HCT116 (cell line): ENCODE results near the gene SEPTIN12.

Experiments used
- CBX3 ChIP-seq: IDR thresholded peaks from 2 replicates; pipeline ENCODE4 v1.6.1; 2012; ENCODE audit warnings: low read depth
- CEBPB ChIP-seq: IDR thresholded peaks from 2 replicates; pipeline ENCODE4 v1.6.1; 2012; ENCODE audit warnings: low read depth
- EZH2 ChIP-seq: fragments of 200-600 bp; sonication (generic); IDR thresholded peaks from 2 replicates; pipeline ENCODE4 v1.6.1; 2017; ENCODE audit warnings: antibody characterized with exemption, mixed run types
- EZH2phosphoT487 ChIP-seq: fragments of 200-600 bp; IDR thresholded peaks from 2 replicates; pipeline ENCODE4 v1.6.1; 2018; ENCODE audit warnings: antibody characterized with exemption, borderline replicate concordance
- JUND ChIP-seq: IDR thresholded peaks from 2 replicates; pipeline ENCODE4 v1.6.1; 2012
- POLR2A ChIP-seq: IDR thresholded peaks from 2 replicates; pipeline ENCODE4 v1.7.0; 2011; ENCODE audit warnings: borderline replicate concordance; ENCODE audit not compliant: insufficient read depth, insufficient read length; ENCODE audit errors: extremely low read depth
- POLR2AphosphoS5 ChIP-seq: IDR thresholded peaks from 2 replicates; pipeline ENCODE4 v1.6.1; 2011; ENCODE audit warnings: mild to moderate bottlenecking, low read depth, low read length, moderate library complexity
- RAD21 ChIP-seq: IDR thresholded peaks from 2 replicates; pipeline ENCODE4 v1.6.1; 2012; ENCODE audit warnings: low read depth, mild to moderate bottlenecking
- YY1 ChIP-seq: IDR thresholded peaks from 2 replicates; pipeline ENCODE4 v1.6.1; 2011; ENCODE audit warnings: low read length, low read depth, moderate library complexity, mild to moderate bottlenecking; ENCODE audit not compliant: insufficient replicate concordance; ENCODE audit errors: extremely low read depth
- TF ChIP-seq, protein P1 (sequence below), 3 experiments: fragments of 200-600 bp in 1 of 3; sonication (generic) in 1 of 3; IDR thresholded peaks in 2 of 3; conservative IDR thresholded peaks in 1 of 3; 2 replicates each; pipeline ENCODE4 v1.5.1; 2012 to 2017; ENCODE audit warnings: low read depth in 2 of 3, low read length in 2 of 3, antibody characterized with exemption in 1 of 3, borderline replicate concordance in 1 of 3, control low read depth in 1 of 3, mild to moderate bottlenecking in 1 of 3, mixed read lengths in 1 of 3, mixed run types in 1 of 3, moderate library complexity in 1 of 3; ENCODE audit not compliant: insufficient read depth in 1 of 3
- TF ChIP-seq, protein P2 (sequence below): IDR thresholded peaks from 2 replicates; pipeline ENCODE4 v1.6.1; 2012

- TF ChIP-seq POLR2AphosphoS5: no peak
- TF ChIP-seq, protein P1, sequence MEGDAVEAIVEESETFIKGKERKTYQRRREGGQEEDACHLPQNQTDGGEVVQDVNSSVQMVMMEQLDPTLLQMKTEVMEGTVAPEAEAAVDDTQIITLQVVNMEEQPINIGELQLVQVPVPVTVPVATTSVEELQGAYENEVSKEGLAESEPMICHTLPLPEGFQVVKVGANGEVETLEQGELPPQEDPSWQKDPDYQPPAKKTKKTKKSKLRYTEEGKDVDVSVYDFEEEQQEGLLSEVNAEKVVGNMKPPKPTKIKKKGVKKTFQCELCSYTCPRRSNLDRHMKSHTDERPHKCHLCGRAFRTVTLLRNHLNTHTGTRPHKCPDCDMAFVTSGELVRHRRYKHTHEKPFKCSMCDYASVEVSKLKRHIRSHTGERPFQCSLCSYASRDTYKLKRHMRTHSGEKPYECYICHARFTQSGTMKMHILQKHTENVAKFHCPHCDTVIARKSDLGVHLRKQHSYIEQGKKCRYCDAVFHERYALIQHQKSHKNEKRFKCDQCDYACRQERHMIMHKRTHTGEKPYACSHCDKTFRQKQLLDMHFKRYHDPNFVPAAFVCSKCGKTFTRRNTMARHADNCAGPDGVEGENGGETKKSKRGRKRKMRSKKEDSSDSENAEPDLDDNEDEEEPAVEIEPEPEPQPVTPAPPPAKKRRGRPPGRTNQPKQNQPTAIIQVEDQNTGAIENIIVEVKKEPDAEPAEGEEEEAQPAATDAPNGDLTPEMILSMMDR (IDR thresholded peaks at IDR 0.05 in 2 of 3, conservative IDR thresholded peaks at IDR 0.05 in 1 of 3; ENCODE audit: borderline replicate concordance in 1 of 3, insufficient read depth in 1 of 3, low read depth in 2 of 3, low read length in 2 of 3): no peak
- TF ChIP-seq EZH2phosphoT487: no peak
- no peak for TF ChIP-seq EZH2
- TF ChIP-seq CBX3: no peak
- no peak for TF ChIP-seq CEBPB
- TF ChIP-seq JUND: no peak
- TF ChIP-seq, protein P2, sequence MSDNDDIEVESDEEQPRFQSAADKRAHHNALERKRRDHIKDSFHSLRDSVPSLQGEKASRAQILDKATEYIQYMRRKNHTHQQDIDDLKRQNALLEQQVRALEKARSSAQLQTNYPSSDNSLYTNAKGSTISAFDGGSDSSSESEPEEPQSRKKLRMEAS: no peak
- no peak for TF ChIP-seq YY1
- no peak for TF ChIP-seq POLR2A
- TF ChIP-seq RAD21: no peak
These were observed 35.6 kb downstream of the SEPTIN12 start for GRCh38 chr16:4752351-4753100.
